Vagina (tissue), 2 donors: ENCODE measurements around the gene MRPS17.

Experiments
- POLR2A ChIP-seq, 2 donors: fragments of 450-650 bp; IDR thresholded peaks; one replicate each; pipeline ENCODE4 v1.6.1; 2017; ENCODE audit warnings: antibody characterized with exemption in 2 of 2, mild to moderate bottlenecking in 2 of 2, moderate library complexity in 2 of 2
- POLR2AphosphoS5 ChIP-seq, 2 donors: sonication (generic); formaldehyde crosslinking; IDR thresholded peaks; one replicate each; pipeline ENCODE4 v1.9.0; 2017; ENCODE audit warnings: antibody characterized with exemption in 2 of 2, mild to moderate bottlenecking in 2 of 2, low read depth in 1 of 2; ENCODE audit not compliant: insufficient read depth in 1 of 2
- TF ChIP-seq, protein P1 (sequence below), 3 experiments: fragments of 450-650 bp in 2 of 3; fragments of 200-600 bp in 1 of 3; sonication (generic) in 1 of 3; IDR thresholded peaks; one replicate each; pipeline ENCODE4 v1.5.1; 2017 to 2019; ENCODE audit warnings: antibody characterized with exemption in 3 of 3, mild to moderate bottlenecking in 2 of 3, moderate library complexity in 2 of 3

GRCh38 chr7:55939514-55940123 is 12.1 kb upstream of the MRPS17 start:
- TF ChIP-seq, protein P1, sequence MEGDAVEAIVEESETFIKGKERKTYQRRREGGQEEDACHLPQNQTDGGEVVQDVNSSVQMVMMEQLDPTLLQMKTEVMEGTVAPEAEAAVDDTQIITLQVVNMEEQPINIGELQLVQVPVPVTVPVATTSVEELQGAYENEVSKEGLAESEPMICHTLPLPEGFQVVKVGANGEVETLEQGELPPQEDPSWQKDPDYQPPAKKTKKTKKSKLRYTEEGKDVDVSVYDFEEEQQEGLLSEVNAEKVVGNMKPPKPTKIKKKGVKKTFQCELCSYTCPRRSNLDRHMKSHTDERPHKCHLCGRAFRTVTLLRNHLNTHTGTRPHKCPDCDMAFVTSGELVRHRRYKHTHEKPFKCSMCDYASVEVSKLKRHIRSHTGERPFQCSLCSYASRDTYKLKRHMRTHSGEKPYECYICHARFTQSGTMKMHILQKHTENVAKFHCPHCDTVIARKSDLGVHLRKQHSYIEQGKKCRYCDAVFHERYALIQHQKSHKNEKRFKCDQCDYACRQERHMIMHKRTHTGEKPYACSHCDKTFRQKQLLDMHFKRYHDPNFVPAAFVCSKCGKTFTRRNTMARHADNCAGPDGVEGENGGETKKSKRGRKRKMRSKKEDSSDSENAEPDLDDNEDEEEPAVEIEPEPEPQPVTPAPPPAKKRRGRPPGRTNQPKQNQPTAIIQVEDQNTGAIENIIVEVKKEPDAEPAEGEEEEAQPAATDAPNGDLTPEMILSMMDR (IDR thresholded peaks at IDR 0.05): no peak
- no peak for TF ChIP-seq POLR2AphosphoS5 (IDR thresholded peaks at IDR 0.05; ENCODE audit: insufficient read depth in 1 of 2, low read depth in 1 of 2)
- TF ChIP-seq POLR2A (IDR thresholded peaks at IDR 0.05): no peak
